ENCODE measurements around the gene ABTB2.

DNA sequence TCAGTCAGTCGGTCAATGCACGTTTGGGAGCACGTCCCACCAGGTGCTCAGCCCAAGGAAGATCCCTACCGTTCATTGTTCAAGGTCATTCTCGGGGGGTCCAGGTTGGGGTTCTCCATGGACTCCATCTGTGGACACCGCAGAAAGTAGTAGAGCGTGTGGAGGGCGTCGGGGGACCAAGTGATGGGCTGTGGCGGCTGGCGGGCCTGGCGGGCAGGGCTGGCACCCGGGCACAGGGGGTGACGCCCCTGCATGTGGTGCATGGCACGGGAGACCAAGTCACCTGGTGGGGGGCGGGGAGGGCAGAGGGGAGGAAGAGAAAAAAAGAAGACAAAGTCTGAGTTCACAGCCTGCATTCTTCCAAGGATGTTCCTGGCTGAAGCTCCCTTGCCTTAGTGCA, 160.6 kb downstream of the ABTB2 start:
- TF ChIP-seq POLR2AphosphoS5 (IDR thresholded peaks at IDR 0.05; ENCODE audit: low read depth), result no peak
- TF ChIP-seq, protein P1, sequence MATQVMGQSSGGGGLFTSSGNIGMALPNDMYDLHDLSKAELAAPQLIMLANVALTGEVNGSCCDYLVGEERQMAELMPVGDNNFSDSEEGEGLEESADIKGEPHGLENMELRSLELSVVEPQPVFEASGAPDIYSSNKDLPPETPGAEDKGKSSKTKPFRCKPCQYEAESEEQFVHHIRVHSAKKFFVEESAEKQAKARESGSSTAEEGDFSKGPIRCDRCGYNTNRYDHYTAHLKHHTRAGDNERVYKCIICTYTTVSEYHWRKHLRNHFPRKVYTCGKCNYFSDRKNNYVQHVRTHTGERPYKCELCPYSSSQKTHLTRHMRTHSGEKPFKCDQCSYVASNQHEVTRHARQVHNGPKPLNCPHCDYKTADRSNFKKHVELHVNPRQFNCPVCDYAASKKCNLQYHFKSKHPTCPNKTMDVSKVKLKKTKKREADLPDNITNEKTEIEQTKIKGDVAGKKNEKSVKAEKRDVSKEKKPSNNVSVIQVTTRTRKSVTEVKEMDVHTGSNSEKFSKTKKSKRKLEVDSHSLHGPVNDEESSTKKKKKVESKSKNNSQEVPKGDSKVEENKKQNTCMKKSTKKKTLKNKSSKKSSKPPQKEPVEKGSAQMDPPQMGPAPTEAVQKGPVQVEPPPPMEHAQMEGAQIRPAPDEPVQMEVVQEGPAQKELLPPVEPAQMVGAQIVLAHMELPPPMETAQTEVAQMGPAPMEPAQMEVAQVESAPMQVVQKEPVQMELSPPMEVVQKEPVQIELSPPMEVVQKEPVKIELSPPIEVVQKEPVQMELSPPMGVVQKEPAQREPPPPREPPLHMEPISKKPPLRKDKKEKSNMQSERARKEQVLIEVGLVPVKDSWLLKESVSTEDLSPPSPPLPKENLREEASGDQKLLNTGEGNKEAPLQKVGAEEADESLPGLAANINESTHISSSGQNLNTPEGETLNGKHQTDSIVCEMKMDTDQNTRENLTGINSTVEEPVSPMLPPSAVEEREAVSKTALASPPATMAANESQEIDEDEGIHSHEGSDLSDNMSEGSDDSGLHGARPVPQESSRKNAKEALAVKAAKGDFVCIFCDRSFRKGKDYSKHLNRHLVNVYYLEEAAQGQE (IDR thresholded peaks at IDR 0.05; ENCODE audit: unreplicated experiment), result no peak
- no peak for TF ChIP-seq CREB1 (CRISPR knock-in tag; IDR thresholded peaks at IDR 0.05; ENCODE audit: low read depth)
- TF ChIP-seq, protein P2, sequence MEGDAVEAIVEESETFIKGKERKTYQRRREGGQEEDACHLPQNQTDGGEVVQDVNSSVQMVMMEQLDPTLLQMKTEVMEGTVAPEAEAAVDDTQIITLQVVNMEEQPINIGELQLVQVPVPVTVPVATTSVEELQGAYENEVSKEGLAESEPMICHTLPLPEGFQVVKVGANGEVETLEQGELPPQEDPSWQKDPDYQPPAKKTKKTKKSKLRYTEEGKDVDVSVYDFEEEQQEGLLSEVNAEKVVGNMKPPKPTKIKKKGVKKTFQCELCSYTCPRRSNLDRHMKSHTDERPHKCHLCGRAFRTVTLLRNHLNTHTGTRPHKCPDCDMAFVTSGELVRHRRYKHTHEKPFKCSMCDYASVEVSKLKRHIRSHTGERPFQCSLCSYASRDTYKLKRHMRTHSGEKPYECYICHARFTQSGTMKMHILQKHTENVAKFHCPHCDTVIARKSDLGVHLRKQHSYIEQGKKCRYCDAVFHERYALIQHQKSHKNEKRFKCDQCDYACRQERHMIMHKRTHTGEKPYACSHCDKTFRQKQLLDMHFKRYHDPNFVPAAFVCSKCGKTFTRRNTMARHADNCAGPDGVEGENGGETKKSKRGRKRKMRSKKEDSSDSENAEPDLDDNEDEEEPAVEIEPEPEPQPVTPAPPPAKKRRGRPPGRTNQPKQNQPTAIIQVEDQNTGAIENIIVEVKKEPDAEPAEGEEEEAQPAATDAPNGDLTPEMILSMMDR (conservative IDR thresholded peaks at IDR 0.05; ENCODE audit: low read depth in 2 of 2), result no peak
- TF ChIP-seq EZH2 (IDR thresholded peaks at IDR 0.05; ENCODE audit: low read depth, unreplicated experiment), result no peak
- no peak for TF ChIP-seq EZH2phosphoT487 (IDR thresholded peaks at IDR 0.05; ENCODE audit: unreplicated experiment)
- TF ChIP-seq, protein P3, sequence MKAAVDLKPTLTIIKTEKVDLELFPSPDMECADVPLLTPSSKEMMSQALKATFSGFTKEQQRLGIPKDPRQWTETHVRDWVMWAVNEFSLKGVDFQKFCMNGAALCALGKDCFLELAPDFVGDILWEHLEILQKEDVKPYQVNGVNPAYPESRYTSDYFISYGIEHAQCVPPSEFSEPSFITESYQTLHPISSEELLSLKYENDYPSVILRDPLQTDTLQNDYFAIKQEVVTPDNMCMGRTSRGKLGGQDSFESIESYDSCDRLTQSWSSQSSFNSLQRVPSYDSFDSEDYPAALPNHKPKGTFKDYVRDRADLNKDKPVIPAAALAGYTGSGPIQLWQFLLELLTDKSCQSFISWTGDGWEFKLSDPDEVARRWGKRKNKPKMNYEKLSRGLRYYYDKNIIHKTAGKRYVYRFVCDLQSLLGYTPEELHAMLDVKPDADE (IDR thresholded peaks at IDR 0.05), result no peak
- no peak for TF ChIP-seq ZNF331 (CRISPR knock-in tag; IDR thresholded peaks at IDR 0.05; ENCODE audit: low read depth)
- no peak for TF ChIP-seq NANOG (IDR thresholded peaks at IDR 0.05; ENCODE audit: borderline replicate concordance)
- TF ChIP-seq, protein P4, sequence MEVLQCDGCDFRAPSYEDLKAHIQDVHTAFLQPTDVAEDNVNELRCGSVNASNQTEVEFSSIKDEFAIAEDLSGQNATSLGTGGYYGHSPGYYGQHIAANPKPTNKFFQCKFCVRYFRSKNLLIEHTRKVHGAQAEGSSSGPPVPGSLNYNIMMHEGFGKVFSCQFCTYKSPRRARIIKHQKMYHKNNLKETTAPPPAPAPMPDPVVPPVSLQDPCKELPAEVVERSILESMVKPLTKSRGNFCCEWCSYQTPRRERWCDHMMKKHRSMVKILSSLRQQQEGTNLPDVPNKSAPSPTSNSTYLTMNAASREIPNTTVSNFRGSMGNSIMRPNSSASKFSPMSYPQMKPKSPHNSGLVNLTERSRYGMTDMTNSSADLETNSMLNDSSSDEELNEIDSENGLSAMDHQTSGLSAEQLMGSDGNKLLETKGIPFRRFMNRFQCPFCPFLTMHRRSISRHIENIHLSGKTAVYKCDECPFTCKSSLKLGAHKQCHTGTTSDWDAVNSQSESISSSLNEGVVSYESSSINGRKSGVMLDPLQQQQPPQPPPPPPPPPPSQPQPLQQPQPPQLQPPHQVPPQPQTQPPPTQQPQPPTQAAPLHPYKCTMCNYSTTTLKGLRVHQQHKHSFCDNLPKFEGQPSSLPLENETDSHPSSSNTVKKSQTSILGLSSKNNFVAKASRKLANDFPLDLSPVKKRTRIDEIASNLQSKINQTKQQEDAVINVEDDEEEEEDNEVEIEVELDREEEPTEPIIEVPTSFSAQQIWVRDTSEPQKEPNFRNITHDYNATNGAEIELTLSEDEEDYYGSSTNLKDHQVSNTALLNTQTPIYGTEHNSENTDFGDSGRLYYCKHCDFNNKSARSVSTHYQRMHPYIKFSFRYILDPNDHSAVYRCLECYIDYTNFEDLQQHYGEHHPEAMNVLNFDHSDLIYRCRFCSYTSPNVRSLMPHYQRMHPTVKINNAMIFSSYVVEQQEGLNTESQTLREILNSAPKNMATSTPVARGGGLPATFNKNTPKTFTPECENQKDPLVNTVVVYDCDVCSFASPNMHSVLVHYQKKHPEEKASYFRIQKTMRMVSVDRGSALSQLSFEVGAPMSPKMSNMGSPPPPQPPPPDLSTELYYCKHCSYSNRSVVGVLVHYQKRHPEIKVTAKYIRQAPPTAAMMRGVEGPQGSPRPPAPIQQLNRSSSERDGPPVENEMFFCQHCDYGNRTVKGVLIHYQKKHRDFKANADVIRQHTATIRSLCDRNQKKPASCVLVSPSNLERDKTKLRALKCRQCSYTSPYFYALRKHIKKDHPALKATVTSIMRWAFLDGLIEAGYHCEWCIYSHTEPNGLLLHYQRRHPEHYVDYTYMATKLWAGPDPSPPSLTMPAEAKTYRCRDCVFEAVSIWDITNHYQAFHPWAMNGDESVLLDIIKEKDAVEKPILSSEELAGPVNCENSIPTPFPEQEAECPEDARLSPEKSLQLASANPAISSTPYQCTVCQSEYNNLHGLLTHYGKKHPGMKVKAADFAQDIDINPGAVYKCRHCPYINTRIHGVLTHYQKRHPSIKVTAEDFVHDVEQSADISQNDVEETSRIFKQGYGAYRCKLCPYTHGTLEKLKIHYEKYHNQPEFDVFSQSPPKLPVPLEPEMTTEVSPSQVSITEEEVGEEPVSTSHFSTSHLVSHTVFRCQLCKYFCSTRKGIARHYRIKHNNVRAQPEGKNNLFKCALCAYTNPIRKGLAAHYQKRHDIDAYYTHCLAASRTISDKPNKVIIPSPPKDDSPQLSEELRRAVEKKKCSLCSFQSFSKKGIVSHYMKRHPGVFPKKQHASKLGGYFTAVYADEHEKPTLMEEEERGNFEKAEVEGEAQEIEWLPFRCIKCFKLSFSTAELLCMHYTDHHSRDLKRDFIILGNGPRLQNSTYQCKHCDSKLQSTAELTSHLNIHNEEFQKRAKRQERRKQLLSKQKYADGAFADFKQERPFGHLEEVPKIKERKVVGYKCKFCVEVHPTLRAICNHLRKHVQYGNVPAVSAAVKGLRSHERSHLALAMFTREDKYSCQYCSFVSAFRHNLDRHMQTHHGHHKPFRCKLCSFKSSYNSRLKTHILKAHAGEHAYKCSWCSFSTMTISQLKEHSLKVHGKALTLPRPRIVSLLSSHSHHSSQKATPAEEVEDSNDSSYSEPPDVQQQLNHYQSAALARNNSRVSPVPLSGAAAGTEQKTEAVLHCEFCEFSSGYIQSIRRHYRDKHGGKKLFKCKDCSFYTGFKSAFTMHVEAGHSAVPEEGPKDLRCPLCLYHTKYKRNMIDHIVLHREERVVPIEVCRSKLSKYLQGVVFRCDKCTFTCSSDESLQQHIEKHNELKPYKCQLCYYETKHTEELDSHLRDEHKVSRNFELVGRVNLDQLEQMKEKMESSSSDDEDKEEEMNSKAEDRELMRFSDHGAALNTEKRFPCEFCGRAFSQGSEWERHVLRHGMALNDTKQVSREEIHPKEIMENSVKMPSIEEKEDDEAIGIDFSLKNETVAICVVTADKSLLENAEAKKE (CRISPR knock-in tag; IDR thresholded peaks at IDR 0.05), result no peak
- no peak for TF ChIP-seq JUNB (IDR thresholded peaks at IDR 0.05; ENCODE audit: unreplicated experiment)
- no peak for TF ChIP-seq ZNF114 (CRISPR knock-in tag; IDR thresholded peaks at IDR 0.05)

Measured in GM23338 (cell line).